GM12801 (cell line): ENCODE measurements around the gene DDX24.

Source experiments
- CTCF ChIP-seq: IDR thresholded peaks from one replicate; pipeline ENCODE4 v1.5.1; 2011; ENCODE audit warnings: control low read depth; ENCODE audit not compliant: insufficient read length; ENCODE audit errors: extremely low read depth

Gene DDX24, protein sequence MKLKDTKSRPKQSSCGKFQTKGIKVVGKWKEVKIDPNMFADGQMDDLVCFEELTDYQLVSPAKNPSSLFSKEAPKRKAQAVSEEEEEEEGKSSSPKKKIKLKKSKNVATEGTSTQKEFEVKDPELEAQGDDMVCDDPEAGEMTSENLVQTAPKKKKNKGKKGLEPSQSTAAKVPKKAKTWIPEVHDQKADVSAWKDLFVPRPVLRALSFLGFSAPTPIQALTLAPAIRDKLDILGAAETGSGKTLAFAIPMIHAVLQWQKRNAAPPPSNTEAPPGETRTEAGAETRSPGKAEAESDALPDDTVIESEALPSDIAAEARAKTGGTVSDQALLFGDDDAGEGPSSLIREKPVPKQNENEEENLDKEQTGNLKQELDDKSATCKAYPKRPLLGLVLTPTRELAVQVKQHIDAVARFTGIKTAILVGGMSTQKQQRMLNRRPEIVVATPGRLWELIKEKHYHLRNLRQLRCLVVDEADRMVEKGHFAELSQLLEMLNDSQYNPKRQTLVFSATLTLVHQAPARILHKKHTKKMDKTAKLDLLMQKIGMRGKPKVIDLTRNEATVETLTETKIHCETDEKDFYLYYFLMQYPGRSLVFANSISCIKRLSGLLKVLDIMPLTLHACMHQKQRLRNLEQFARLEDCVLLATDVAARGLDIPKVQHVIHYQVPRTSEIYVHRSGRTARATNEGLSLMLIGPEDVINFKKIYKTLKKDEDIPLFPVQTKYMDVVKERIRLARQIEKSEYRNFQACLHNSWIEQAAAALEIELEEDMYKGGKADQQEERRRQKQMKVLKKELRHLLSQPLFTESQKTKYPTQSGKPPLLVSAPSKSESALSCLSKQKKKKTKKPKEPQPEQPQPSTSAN

DNA sequence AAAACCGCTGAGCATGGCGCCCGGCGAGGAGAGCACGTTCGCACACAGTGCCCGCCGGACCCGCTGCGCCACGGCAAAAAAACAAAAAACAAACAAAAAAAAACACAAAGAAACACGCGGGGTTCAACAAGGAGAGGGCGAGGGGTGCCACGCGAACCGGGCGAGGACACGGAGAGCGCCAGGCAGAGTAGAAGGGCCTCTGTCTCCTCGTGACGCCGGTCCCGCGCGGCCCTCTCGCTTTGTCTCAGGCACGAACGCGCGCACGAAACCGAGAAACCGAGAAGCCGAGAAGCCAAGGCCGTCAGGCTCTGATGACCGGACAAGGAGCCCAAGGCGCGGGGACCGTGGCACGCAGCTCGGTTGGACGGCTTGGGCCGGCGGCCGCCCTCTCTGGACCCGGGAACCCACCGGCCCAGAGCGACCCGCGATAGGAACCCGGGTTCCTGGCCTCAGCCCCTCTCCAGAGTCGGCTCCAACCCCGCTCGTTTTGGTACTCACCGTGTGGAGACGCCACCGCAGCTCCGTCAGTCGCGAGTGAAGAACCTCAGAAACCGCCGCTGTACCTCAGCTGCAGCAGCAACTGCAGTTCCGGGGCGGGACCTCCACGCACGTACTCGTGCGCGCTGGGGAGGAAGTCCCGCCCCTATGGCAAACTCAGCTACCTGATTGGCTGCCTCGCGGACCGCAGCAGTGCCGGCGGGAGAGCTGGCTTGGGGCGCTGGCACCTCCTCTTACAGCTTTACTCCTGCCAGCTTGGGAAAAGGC, at the start of gene DDX24, which contains the start of gene IFI27L1:
DDX24 (minus strand) TSS at position 582 of the 765 bp plus-strand sequence. CDS start 1,460 bp downstream, outside the sequence.
IFI27L1 (plus strand) TSS at position 690 of the 765 bp plus-strand sequence. CDS start 15,628 bp downstream, outside the sequence.
- TF ChIP-seq CTCF, result no peak

GRCh38 chr14:94129758-94130414, 48.9 kb upstream of the DDX24 start:
- no peak for TF ChIP-seq CTCF

DNA sequence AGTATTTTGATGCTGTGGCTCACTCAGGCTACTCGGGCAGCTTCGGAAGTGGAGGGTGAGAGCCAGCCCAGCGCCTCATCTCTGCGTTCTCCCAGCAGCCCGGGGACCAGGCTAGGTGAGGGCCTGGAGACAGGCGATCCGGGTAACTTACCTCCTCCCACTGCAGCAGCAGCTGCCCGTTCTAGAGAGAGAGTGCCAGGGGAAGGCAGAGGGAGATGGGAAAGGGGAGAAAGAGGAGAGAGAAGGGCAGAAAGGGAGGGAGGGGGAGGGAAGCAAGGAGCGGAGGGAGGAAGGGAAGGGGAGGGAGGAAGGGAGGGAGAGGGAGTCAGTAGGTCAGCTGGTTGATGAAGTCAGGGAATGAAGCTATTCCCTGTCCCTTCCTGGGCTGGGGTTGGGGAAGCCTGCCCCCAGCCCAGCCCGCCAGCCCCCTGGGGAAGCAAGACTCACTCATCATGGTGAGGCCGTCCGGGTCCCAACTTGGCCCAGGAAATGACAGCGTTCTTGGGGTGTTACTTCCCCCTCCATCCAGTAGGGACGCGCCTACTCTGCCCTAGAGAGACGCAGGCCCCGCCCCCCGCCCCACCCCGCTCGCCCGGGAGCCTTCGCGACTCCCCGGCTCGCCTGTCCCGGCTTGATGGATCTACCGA, 48.2 kb upstream of the DDX24 start, which contains the start of gene IFI27L2:
IFI27L2 (minus strand) TSS at position 494 of the 647 bp plus-strand sequence; CDS start at position 454, 40 bp downstream.
- no peak for TF ChIP-seq CTCF

GRCh38 chr14:94128216-94128839, 47.3 kb upstream of the DDX24 start:
- TF ChIP-seq CTCF, result no peak

- no peak for TF ChIP-seq CTCF
These were observed 46.3 kb upstream of the DDX24 start for GRCh38 chr14:94127330-94127729.

DNA sequence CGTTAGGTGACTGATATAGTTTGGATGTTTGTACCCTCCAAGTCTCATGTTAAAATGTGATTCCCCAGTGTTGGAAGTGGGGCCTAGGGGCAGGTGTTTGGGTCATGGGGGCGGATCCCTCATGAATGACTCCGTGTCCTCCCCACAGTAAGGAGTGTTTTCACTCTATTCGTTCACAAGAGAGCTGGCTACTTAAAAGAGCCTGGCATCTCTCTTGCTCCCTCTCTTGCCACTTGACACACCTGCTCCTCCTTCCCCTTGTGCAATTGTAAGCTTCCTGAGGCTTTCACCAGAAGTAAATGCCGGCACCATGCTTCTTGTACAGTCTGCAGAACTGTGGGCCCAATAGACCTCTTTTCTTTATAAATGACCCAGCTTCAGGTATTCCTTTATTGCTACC, 45.8 kb upstream of the DDX24 start:
- no peak for TF ChIP-seq CTCF
